ENCODE measurements around the gene ZNF84.

- TF ChIP-seq CTCF (IDR thresholded peaks at IDR 0.05) (no peak), TCF7L2 (IDR thresholded peaks at IDR 0.05; ENCODE audit: low read depth, low read length) (no peak)
Measured at GRCh38 chr12:133023566-133023965, 13.7 kb upstream of the ZNF84 start.
